DOHH2 (cell line): Measurements from ENCODE around the gene CALU.
A peak's percentile ranks its signal among the peaks of the same experiment; 100 is the strongest.

Experiments used
- H3F3A ChIP-seq: fragments of 200-600 bp; sonication (generic), shearing (Covaris generic); 2 replicates; pipeline ENCODE4 v1.6.0; 2016; ENCODE audit warnings: antibody characterized with exemption, mild to moderate bottlenecking; ENCODE audit not compliant: control insufficient read depth, insufficient read depth
- H3K27ac ChIP-seq: fragments of 200-600 bp; sonication (generic); 2 replicates; pipeline ENCODE4 v1.5.1; 2014; ENCODE audit warnings: low read depth, mild to moderate bottlenecking, low read length, moderate library complexity
- H3K27me3 ChIP-seq: fragments of 200-600 bp; sonication (generic); 2 replicates; pipeline ENCODE4 v1.6.1; 2014; ENCODE audit warnings: mild to moderate bottlenecking, low read length, mixed read lengths; ENCODE audit not compliant: control insufficient read depth
- H3K36me3 ChIP-seq: fragments of 200-600 bp; sonication (generic); 2 replicates; pipeline ENCODE4 v1.6.1; 2014; ENCODE audit warnings: mild to moderate bottlenecking, low read length, moderate library complexity, mixed read lengths; ENCODE audit not compliant: control insufficient read depth
- H3K4me1 ChIP-seq: fragments of 200-600 bp; sonication (generic); 2 replicates; pipeline ENCODE4 v1.6.1; 2014; ENCODE audit warnings: mild to moderate bottlenecking, low read length, mixed read lengths; ENCODE audit not compliant: control insufficient read depth
- H3K4me2 ChIP-seq: fragments of 200-600 bp; sonication (generic); 2 replicates; pipeline ENCODE4 v1.6.0; 2014; ENCODE audit warnings: mild to moderate bottlenecking, low read length, moderate library complexity
- H3K4me3 ChIP-seq: fragments of 200-600 bp; sonication (generic); 2 replicates; pipeline ENCODE4 v1.5.1; 2014; ENCODE audit warnings: mild to moderate bottlenecking, low read length, mixed read lengths
- H3K79me2 ChIP-seq: fragments of 200-600 bp; sonication (generic); 2 replicates; pipeline ENCODE4 v1.6.1; 2014; ENCODE audit warnings: mild to moderate bottlenecking, low read length, mixed read lengths; ENCODE audit not compliant: control insufficient read depth
- H3K9me2 ChIP-seq: fragments of 200-600 bp; sonication (generic); replicated peaks from 2 replicates; pipeline ENCODE4 v1.6.1; 2014; ENCODE audit warnings: mild to moderate bottlenecking, low read length, mixed read lengths; ENCODE audit not compliant: control insufficient read depth
- H3K9me3 ChIP-seq: fragments of 200-600 bp; sonication (generic); 2 replicates; pipeline ENCODE4 v1.6.1; 2014; ENCODE audit warnings: antibody characterized with exemption, low read length, mixed read lengths; ENCODE audit not compliant: control insufficient read depth, insufficient read depth
- H4K20me1 ChIP-seq: fragments of 200-600 bp; sonication (generic); 2 replicates; pipeline ENCODE4 v1.6.0; 2014; ENCODE audit warnings: low read depth, mild to moderate bottlenecking, antibody characterized with exemption, low read length, moderate library complexity; ENCODE audit not compliant: control insufficient read depth, insufficient read depth
- CTCF ChIP-seq: fragments of 200-600 bp; sonication (generic); IDR thresholded peaks from one replicate; pipeline ENCODE4 v1.5.1; 2014; ENCODE audit warnings: antibody characterized with exemption, mild to moderate bottlenecking, low read depth, low read length; ENCODE audit not compliant: poor library complexity, severe bottlenecking
- EZH2phosphoT487 ChIP-seq: fragments of 200-600 bp; sonication (generic); IDR thresholded peaks from 2 replicates; pipeline ENCODE4 v1.6.1; 2017; ENCODE audit warnings: borderline replicate concordance, mild to moderate bottlenecking, antibody characterized with exemption, low read length, moderate library complexity, mixed read lengths

Gene CALU

GRCh38 chr7:128693373-128694015 is 45.7 kb upstream of the CALU start:
- no peak overlapping the region for H3K27ac ChIP-seq
- H3K4me2 ChIP-seq = no peak overlapping the region
- H4K20me1 ChIP-seq = no peaks in the 10 kb centered on the region
- no peaks in the 10 kb centered on the region for H3K9me2 ChIP-seq
- H3K27me3 ChIP-seq = peaks cover 25% of the 10 kb centered on the region
- H3K36me3 ChIP-seq = no peaks in the 10 kb centered on the region
- no peaks in the 10 kb centered on the region for H3K9me3 ChIP-seq
- H3F3A ChIP-seq = no peaks in the 10 kb centered on the region
- H3K4me3 ChIP-seq = no peak overlapping the region
- H3K4me1 ChIP-seq = peaks cover 14% of the 10 kb centered on the region
- TF ChIP-seq CTCF (no peak), EZH2phosphoT487 (no peak)
- H3K79me2 ChIP-seq = no peaks in the 10 kb centered on the region

GRCh38 chr7:128694738-128695137 is 44.4 kb upstream of the CALU start:
- no peak overlapping the region for H3K4me3 ChIP-seq
- peaks cover 14% of the 10 kb centered on the region for H3K4me1 ChIP-seq
- H3F3A ChIP-seq = no peaks in the 10 kb centered on the region
- TF ChIP-seq EZH2phosphoT487 (no peak), CTCF (no peak)
- H3K9me3 ChIP-seq = no peaks in the 10 kb centered on the region
- H3K9me2 ChIP-seq = no peaks in the 10 kb centered on the region
- H3K36me3 ChIP-seq = no peaks in the 10 kb centered on the region
- peaks cover 34% of the 10 kb centered on the region for H3K27me3 ChIP-seq
- no peak overlapping the region for H3K4me2 ChIP-seq
- H3K27ac ChIP-seq = no peak overlapping the region
- no peaks in the 10 kb centered on the region for H3K79me2 ChIP-seq
- no peaks in the 10 kb centered on the region for H4K20me1 ChIP-seq

GRCh38 chr7:128697302-128697905 is 41.8 kb upstream of the CALU start:
- Histone ChIP-seq H3K27ac (no peak overlapping the region), H3K4me3 (peak overlapping the region; percentile 73), H3K36me3 (no peaks in the 10 kb centered on the region), H3K27me3 (peaks cover 47% of the 10 kb centered on the region), H3K4me2 (peak overlapping the region; percentile 80), H3F3A (no peaks in the 10 kb centered on the region), H3K79me2 (no peaks in the 10 kb centered on the region), H3K9me2 (no peaks in the 10 kb centered on the region), H4K20me1 (no peaks in the 10 kb centered on the region), H3K9me3 (no peaks in the 10 kb centered on the region), H3K4me1 (peaks cover 14% of the 10 kb centered on the region)
- TF ChIP-seq EZH2phosphoT487 (peak; percentile 97; the same call in 1 of the 2 replicates), CTCF (peak; percentile 62)
